Gastroesophageal sphincter (tissue), 3 donors: ENCODE measurements around the gene DPP7.

ENCODE experiments used
- EP300 ChIP-seq: sonication (generic); formaldehyde crosslinking; IDR thresholded peaks from one replicate; pipeline ENCODE4 v1.6.1; 2017; ENCODE audit warnings: antibody characterized with exemption, mild to moderate bottlenecking
- POLR2A ChIP-seq, 2 donors: fragments of 450-650 bp; IDR thresholded peaks; one replicate each; pipeline ENCODE4 v1.6.1; 2017; ENCODE audit warnings: antibody characterized with exemption in 2 of 2, mild to moderate bottlenecking in 2 of 2, moderate library complexity in 1 of 2
- POLR2AphosphoS5 ChIP-seq: sonication (generic); formaldehyde crosslinking; IDR thresholded peaks from one replicate; pipeline ENCODE4 v1.6.1; 2017; ENCODE audit warnings: antibody characterized with exemption
- TF ChIP-seq, protein P1 (sequence below), 4 experiments: fragments of 200-600 bp in 2 of 4; fragments of 450-650 bp in 2 of 4; sonication (generic) in 1 of 4; IDR thresholded peaks; one replicate each; pipeline ENCODE4 v1.5.1; 2017 to 2019; ENCODE audit warnings: antibody characterized with exemption in 4 of 4, mild to moderate bottlenecking in 2 of 4, moderate library complexity in 2 of 4

DNA sequence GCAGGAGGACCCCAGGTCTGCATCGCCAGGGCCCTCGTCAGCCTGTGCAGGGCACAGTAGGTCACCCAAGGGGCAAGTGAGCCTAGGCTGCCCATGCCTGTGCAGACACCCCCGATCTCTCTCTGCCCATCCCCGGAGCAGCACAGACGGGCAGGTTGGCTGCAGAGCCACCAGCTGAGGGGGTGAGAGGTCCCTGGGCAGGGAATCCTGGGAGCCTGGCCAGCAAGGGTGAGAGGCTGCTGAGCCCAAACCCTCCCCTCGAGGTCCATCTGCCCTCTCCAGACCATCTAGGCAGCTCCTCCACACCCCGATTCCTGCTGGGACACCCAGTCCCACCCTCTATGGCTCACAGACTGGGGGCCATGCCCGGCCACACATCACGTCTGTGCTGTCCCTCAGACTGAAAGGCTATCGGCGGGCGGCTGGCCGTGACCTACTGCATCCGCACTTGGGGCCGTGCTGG, 2.8 kb upstream of the DPP7 start:
- TF ChIP-seq, protein P1, sequence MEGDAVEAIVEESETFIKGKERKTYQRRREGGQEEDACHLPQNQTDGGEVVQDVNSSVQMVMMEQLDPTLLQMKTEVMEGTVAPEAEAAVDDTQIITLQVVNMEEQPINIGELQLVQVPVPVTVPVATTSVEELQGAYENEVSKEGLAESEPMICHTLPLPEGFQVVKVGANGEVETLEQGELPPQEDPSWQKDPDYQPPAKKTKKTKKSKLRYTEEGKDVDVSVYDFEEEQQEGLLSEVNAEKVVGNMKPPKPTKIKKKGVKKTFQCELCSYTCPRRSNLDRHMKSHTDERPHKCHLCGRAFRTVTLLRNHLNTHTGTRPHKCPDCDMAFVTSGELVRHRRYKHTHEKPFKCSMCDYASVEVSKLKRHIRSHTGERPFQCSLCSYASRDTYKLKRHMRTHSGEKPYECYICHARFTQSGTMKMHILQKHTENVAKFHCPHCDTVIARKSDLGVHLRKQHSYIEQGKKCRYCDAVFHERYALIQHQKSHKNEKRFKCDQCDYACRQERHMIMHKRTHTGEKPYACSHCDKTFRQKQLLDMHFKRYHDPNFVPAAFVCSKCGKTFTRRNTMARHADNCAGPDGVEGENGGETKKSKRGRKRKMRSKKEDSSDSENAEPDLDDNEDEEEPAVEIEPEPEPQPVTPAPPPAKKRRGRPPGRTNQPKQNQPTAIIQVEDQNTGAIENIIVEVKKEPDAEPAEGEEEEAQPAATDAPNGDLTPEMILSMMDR (IDR thresholded peaks at IDR 0.05): no peak
- no peak for TF ChIP-seq POLR2AphosphoS5
- no peak for TF ChIP-seq POLR2A (IDR thresholded peaks at IDR 0.05)
- TF ChIP-seq EP300: no peak
